OCI-LY1 (cell line): ENCODE data around the gene DGKQ.

Source experiments
- H2AFZ ChIP-seq: fragments of 200-600 bp; sonication (generic), shearing (Covaris generic); 2 replicates; pipeline ENCODE4 v1.6.0; 2014; ENCODE audit warnings: antibody characterized with exemption, mild to moderate bottlenecking, low read length
- H3F3A ChIP-seq: fragments of 200-600 bp; sonication (generic), shearing (Covaris generic); 2 replicates; pipeline ENCODE4 v1.6.0; 2014; ENCODE audit warnings: mild to moderate bottlenecking, antibody characterized with exemption, low read length, moderate library complexity; ENCODE audit not compliant: insufficient read depth
- H3K27ac ChIP-seq: fragments of 200-600 bp; sonication (generic); 2 replicates; pipeline ENCODE4 v1.5.1; 2014; ENCODE audit warnings: low read length, mixed run types, mild to moderate bottlenecking, low read depth; ENCODE audit not compliant: poor library complexity, severe bottlenecking
- H3K27me3 ChIP-seq: fragments of 200-600 bp; sonication (generic); 2 replicates; pipeline ENCODE4 v1.6.0; 2014; ENCODE audit warnings: antibody characterized with exemption, mild to moderate bottlenecking, low read length, moderate library complexity; ENCODE audit not compliant: insufficient read depth
- H3K36me3 ChIP-seq: fragments of 200-600 bp; sonication (generic); 2 replicates; pipeline ENCODE4 v1.6.1; 2014; ENCODE audit warnings: mild to moderate bottlenecking, antibody characterized with exemption, low read length, moderate library complexity, mixed read lengths; ENCODE audit not compliant: insufficient read depth
- H3K4me1 ChIP-seq: fragments of 200-600 bp; sonication (generic); 2 replicates; pipeline ENCODE4 v1.5.1; 2014; ENCODE audit warnings: mild to moderate bottlenecking, low read length, moderate library complexity; ENCODE audit not compliant: insufficient read depth, severe bottlenecking
- H3K4me2 ChIP-seq: fragments of 200-600 bp; sonication (generic), shearing (Covaris generic); 2 replicates; pipeline ENCODE4 v1.6.1; 2014; ENCODE audit warnings: low read length
- H3K4me3 ChIP-seq: fragments of 200-600 bp; sonication (generic); 2 replicates; pipeline ENCODE4 v1.5.1; 2014; ENCODE audit warnings: low read length, low read depth, mild to moderate bottlenecking, mixed read lengths; ENCODE audit not compliant: poor library complexity, severe bottlenecking
- H3K79me2 ChIP-seq: fragments of 200-600 bp; shearing (Covaris generic); 2 replicates; pipeline ENCODE4 v1.6.1; 2016; ENCODE audit warnings: mixed run types, low read length, mixed read lengths; ENCODE audit not compliant: insufficient read depth
- H3K9ac ChIP-seq: fragments of 200-600 bp; sonication (generic), shearing (Covaris generic); 2 replicates; pipeline ENCODE4 v1.6.1; 2014; ENCODE audit warnings: mild to moderate bottlenecking, low read length, mixed read lengths
- H3K9me2 ChIP-seq: fragments of 200-600 bp; sonication (generic), shearing (Covaris generic); 2 replicates; pipeline ENCODE4 v1.6.1; 2014; ENCODE audit warnings: low read depth, mild to moderate bottlenecking, low read length, mixed read lengths
- H3K9me3 ChIP-seq: fragments of 200-600 bp; shearing (Covaris generic); 2 replicates; pipeline ENCODE4 v1.6.1; 2014; ENCODE audit warnings: low read length, mixed read lengths
- H4K20me1 ChIP-seq: fragments of 200-600 bp; sonication (generic), shearing (Covaris generic); 2 replicates; pipeline ENCODE4 v1.6.0; 2016; ENCODE audit warnings: mild to moderate bottlenecking, low read length; ENCODE audit not compliant: insufficient read depth
- EZH2 ChIP-seq: fragments of 200-600 bp; sonication (generic), shearing (Covaris generic); IDR thresholded peaks from 2 replicates; pipeline ENCODE4 v1.8.0; 2017; ENCODE audit warnings: borderline replicate concordance, mixed run types, mild to moderate bottlenecking, antibody characterized with exemption, low read length, moderate library complexity, mixed read lengths
- TF ChIP-seq, protein P1 (sequence below): fragments of 200-600 bp; sonication (generic), shearing (Covaris generic); IDR thresholded peaks from 2 replicates; pipeline ENCODE4 v1.5.1; 2017; ENCODE audit warnings: mild to moderate bottlenecking, antibody characterized with exemption, low read length, moderate library complexity, mixed read lengths

DGKQ gene

DNA sequence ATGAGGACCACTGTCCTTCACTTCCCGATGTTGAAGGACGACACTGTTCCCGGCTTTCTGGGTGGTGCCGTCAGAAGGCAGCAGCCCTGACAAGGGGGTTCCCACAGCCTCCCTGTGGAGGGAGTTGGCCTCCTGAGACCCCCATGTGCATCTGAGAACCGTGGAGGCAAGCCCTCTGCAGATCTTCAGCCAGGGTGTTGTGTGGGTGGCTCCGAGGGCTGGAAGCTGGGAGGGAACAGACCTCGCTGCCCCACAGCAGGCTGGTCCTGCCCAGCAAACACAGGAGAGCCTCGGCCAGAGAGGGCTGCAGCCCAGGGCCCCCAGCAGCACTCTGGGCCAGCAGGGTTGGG, 16.2 kb downstream of the DGKQ start:
- TF ChIP-seq, protein P1, sequence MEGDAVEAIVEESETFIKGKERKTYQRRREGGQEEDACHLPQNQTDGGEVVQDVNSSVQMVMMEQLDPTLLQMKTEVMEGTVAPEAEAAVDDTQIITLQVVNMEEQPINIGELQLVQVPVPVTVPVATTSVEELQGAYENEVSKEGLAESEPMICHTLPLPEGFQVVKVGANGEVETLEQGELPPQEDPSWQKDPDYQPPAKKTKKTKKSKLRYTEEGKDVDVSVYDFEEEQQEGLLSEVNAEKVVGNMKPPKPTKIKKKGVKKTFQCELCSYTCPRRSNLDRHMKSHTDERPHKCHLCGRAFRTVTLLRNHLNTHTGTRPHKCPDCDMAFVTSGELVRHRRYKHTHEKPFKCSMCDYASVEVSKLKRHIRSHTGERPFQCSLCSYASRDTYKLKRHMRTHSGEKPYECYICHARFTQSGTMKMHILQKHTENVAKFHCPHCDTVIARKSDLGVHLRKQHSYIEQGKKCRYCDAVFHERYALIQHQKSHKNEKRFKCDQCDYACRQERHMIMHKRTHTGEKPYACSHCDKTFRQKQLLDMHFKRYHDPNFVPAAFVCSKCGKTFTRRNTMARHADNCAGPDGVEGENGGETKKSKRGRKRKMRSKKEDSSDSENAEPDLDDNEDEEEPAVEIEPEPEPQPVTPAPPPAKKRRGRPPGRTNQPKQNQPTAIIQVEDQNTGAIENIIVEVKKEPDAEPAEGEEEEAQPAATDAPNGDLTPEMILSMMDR = no peak
- no peak for TF ChIP-seq EZH2
- Histone ChIP-seq H3K4me2 (no peak overlapping the region), H3K4me1 (peaks cover 3% of the 10 kb centered on the region), H3K27me3 (no peaks in the 10 kb centered on the region), H3K36me3 (no peaks in the 10 kb centered on the region; the same call in 1 of the 2 replicates), H3K9me3 (no peaks in the 10 kb centered on the region), H3K79me2 (no peaks in the 10 kb centered on the region), H3K4me3 (no peak overlapping the region), H4K20me1 (no peaks in the 10 kb centered on the region), H2AFZ (no peak overlapping the region), H3F3A (no peaks in the 10 kb centered on the region), H3K9ac (no peak overlapping the region), H3K9me2 (no peaks in the 10 kb centered on the region), H3K27ac (no peak overlapping the region)

GRCh38 chr4:956531-957230, 16.7 kb downstream of the DGKQ start:
- no peaks in the 10 kb centered on the region for H3K27me3 ChIP-seq
- H3K9me2 ChIP-seq = no peaks in the 10 kb centered on the region
- TF ChIP-seq, protein P1 = no peak
- no peak for TF ChIP-seq EZH2
- no peaks in the 10 kb centered on the region; the same call in 1 of the 2 replicates for H3K36me3 ChIP-seq
- H3K4me2 ChIP-seq = no peak overlapping the region
- no peak overlapping the region for H3K4me3 ChIP-seq
- H3K79me2 ChIP-seq = no peaks in the 10 kb centered on the region
- H2AFZ ChIP-seq = no peak overlapping the region
- H3K27ac ChIP-seq = no peak overlapping the region
- H3K9me3 ChIP-seq = no peaks in the 10 kb centered on the region
- no peaks in the 10 kb centered on the region for H4K20me1 ChIP-seq
- H3F3A ChIP-seq = no peaks in the 10 kb centered on the region
- H3K4me1 ChIP-seq = no peaks in the 10 kb centered on the region
- no peak overlapping the region for H3K9ac ChIP-seq

DNA sequence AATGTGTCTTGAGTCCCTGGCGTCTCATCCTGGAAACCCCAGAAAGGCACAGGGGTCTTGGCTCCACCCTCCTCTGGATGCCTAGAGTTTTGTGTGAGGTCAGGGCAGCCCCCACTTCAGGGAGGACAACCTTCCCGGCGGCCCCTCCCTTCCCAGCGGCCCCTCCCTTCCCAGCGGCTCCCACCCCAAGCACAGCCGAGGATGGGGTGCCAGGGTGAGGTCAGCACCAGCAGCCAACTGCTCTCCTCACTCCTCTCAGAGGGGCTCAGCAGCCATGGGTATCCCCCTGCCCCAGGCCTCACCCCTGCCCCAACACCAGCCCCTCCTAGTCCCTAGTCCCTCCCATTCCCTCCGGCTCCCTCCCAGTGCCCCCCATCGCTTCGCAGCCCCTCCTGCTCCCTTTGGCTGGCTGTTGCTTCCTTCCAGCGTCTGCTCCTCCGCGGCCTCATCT, 17.4 kb downstream of the DGKQ start:
- H3K27me3 ChIP-seq = no peaks in the 10 kb centered on the region
- H3K4me1 ChIP-seq = no peaks in the 10 kb centered on the region
- no peak overlapping the region for H3K4me3 ChIP-seq
- no peaks in the 10 kb centered on the region for H3K9me3 ChIP-seq
- H2AFZ ChIP-seq = no peak overlapping the region
- H3K4me2 ChIP-seq = no peak overlapping the region
- no peaks in the 10 kb centered on the region; the same call in 1 of the 2 replicates for H3K36me3 ChIP-seq
- H3K79me2 ChIP-seq = no peaks in the 10 kb centered on the region
- no peak for TF ChIP-seq EZH2
- TF ChIP-seq, protein P1 = no peak
- H3K9ac ChIP-seq = no peak overlapping the region
- no peaks in the 10 kb centered on the region for H3F3A ChIP-seq
- H4K20me1 ChIP-seq = no peaks in the 10 kb centered on the region
- H3K27ac ChIP-seq = no peak overlapping the region
- no peaks in the 10 kb centered on the region for H3K9me2 ChIP-seq
